H9 (cell line): ENCODE results near the gene PPARA. TPM values are rescaled to one million over a fixed set of nuclear protein-coding genes. Genes with fewer than 3 reads are reported as not detected.
A peak's percentile ranks its signal among the peaks of the same experiment; 100 is the strongest.

Source experiments
- DNase-seq: peaks from one replicate; pipeline ENCODE4 v3.0.0-alpha.2; 2017
- H2AFZ ChIP-seq: one replicate; pipeline ENCODE4 v1.6.1; 2013; ENCODE audit warnings: mild to moderate bottlenecking, low read length, control low read depth, moderate library complexity
- H2AK5ac ChIP-seq: 2 replicates; pipeline ENCODE4 v1.6.1; 2013; ENCODE audit warnings: low read length, control low read depth, mixed read lengths; ENCODE audit not compliant: insufficient read length
- H2BK120ac ChIP-seq: one replicate; pipeline ENCODE4 v1.6.1; 2013; ENCODE audit warnings: low read depth, mild to moderate bottlenecking, low read length, control low read depth, inconsistent platforms; ENCODE audit not compliant: poor library complexity, severe bottlenecking
- H2BK12ac ChIP-seq: 2 replicates; pipeline ENCODE4 v1.6.1; 2013; ENCODE audit warnings: low read length, control low read depth, mixed read lengths, low read depth; ENCODE audit not compliant: insufficient read length
- H2BK15ac ChIP-seq: 2 replicates; pipeline ENCODE4 v1.6.1; 2013; ENCODE audit warnings: low read depth, low read length, control low read depth
- H2BK20ac ChIP-seq: one replicate; pipeline ENCODE4 v1.6.1; 2013; ENCODE audit warnings: low read depth, mild to moderate bottlenecking, low read length, control low read depth, inconsistent platforms; ENCODE audit not compliant: poor library complexity, severe bottlenecking
- H2BK5ac ChIP-seq: 2 replicates; pipeline ENCODE4 v1.6.1; 2013; ENCODE audit warnings: low read length, control low read depth, mixed read lengths; ENCODE audit not compliant: insufficient read length
- H3K14ac ChIP-seq: 2 replicates; pipeline ENCODE4 v1.6.1; 2013; ENCODE audit warnings: low read length, control low read depth; ENCODE audit not compliant: insufficient read depth
- H3K18ac ChIP-seq: 2 replicates; pipeline ENCODE4 v1.6.1; 2013; ENCODE audit warnings: low read depth, mild to moderate bottlenecking, mixed read lengths, low read length, control low read depth; ENCODE audit not compliant: insufficient read length
- H3K23ac ChIP-seq: 2 replicates; pipeline ENCODE4 v1.6.1; 2013; ENCODE audit warnings: low read length, control low read depth, mixed read lengths, low read depth; ENCODE audit not compliant: insufficient read length
- H3K23me2 ChIP-seq: 2 replicates; pipeline ENCODE4 v1.6.1; 2013; ENCODE audit warnings: low read depth, mild to moderate bottlenecking, mixed read lengths, low read length, control low read depth; ENCODE audit not compliant: insufficient read length, poor library complexity, severe bottlenecking
- H3K27ac ChIP-seq: 2 replicates; pipeline ENCODE4 v1.5.1; 2013; ENCODE audit warnings: low read length, control low read depth, mixed read lengths, low read depth; ENCODE audit not compliant: insufficient read length
- H3K27me3 ChIP-seq: 2 replicates; pipeline ENCODE4 v1.6.1; 2013; ENCODE audit warnings: low read length, control low read depth, inconsistent platforms; ENCODE audit not compliant: insufficient read depth
- H3K4ac ChIP-seq: 2 replicates; pipeline ENCODE4 v1.6.1; 2013; ENCODE audit warnings: low read depth, mild to moderate bottlenecking, control low read depth, inconsistent platforms, low read length, moderate library complexity
- H3K4me1 ChIP-seq: 2 replicates; pipeline ENCODE4 v1.6.1; 2013; ENCODE audit warnings: low read length, control low read depth, inconsistent platforms; ENCODE audit not compliant: insufficient read depth
- H3K4me2 ChIP-seq: 2 replicates; pipeline ENCODE4 v1.6.1; 2013; ENCODE audit warnings: low read length, control low read depth, mixed read lengths; ENCODE audit not compliant: insufficient read length, insufficient read depth
- H3K56ac ChIP-seq: 2 replicates; pipeline ENCODE4 v1.6.1; 2013; ENCODE audit warnings: low read depth, mild to moderate bottlenecking, mixed read lengths, low read length, control low read depth; ENCODE audit not compliant: insufficient read length
- H3K79me1 ChIP-seq: 2 replicates; pipeline ENCODE4 v1.6.1; 2013; ENCODE audit warnings: low read depth, mild to moderate bottlenecking, moderate library complexity, low read length, control low read depth, inconsistent platforms; ENCODE audit not compliant: insufficient read depth, poor library complexity, severe bottlenecking
- H3K79me2 ChIP-seq: 2 replicates; pipeline ENCODE4 v1.6.1; 2013; ENCODE audit warnings: low read length, control low read depth, inconsistent platforms; ENCODE audit not compliant: insufficient read depth
- H3K9ac ChIP-seq: 2 replicates; pipeline ENCODE4 v1.6.1; 2013; ENCODE audit warnings: low read length, control low read depth, mixed read lengths; ENCODE audit not compliant: insufficient read length; ENCODE audit errors: extremely low read depth
- H3K9me3 ChIP-seq: one replicate; pipeline ENCODE4 v1.6.1; 2013; ENCODE audit warnings: low read depth, low read length, inconsistent platforms; ENCODE audit not compliant: control insufficient read depth
- H3T11ph ChIP-seq: one replicate; pipeline ENCODE4 v1.6.1; 2013; ENCODE audit warnings: mild to moderate bottlenecking, low read length, control low read depth, inconsistent platforms
- H4K20me1 ChIP-seq: one replicate; pipeline ENCODE4 v1.6.1; 2013; ENCODE audit not compliant: control insufficient read depth, insufficient read length, insufficient read depth
- H4K5ac ChIP-seq: 2 replicates; pipeline ENCODE4 v1.6.1; 2013; ENCODE audit warnings: low read depth, mild to moderate bottlenecking, mixed read lengths, low read length, control low read depth; ENCODE audit not compliant: insufficient read length
- H4K8ac ChIP-seq: replicated peaks from 2 replicates; pipeline ENCODE4 v1.6.1; 2013; ENCODE audit warnings: low read length, control low read depth, mixed read lengths, low read depth; ENCODE audit not compliant: insufficient read length
- H4K91ac ChIP-seq: 2 replicates; pipeline ENCODE4 v1.6.1; 2013; ENCODE audit warnings: low read depth, mild to moderate bottlenecking, moderate library complexity, mixed read lengths, low read length, control low read depth; ENCODE audit not compliant: insufficient read length
- H3K27ac Mint-ChIP-seq, 3 experiments: 2 replicates in 2 of 3; 3 replicates in 1 of 3; pipeline ENCODE4 v1.8.0; 2020 to 2021; ENCODE audit warnings: mixed read lengths in 3 of 3, mild to moderate bottlenecking in 1 of 3, moderate library complexity in 1 of 3
- H3K27me3 Mint-ChIP-seq: 2 replicates; pipeline ENCODE4 v1.8.0; 2021; ENCODE audit warnings: low read depth, mild to moderate bottlenecking, moderate library complexity, mixed read lengths
- H3K36me3 Mint-ChIP-seq, 3 experiments: 2 replicates in 2 of 3; 3 replicates in 1 of 3; pipeline ENCODE4 v1.8.0; 2020 to 2021; ENCODE audit warnings: low read depth in 3 of 3, mixed read lengths in 3 of 3; ENCODE audit not compliant: insufficient read depth in 1 of 3
- H3K4me1 Mint-ChIP-seq, 2 experiments: 2 replicates each; pipeline ENCODE4 v1.8.0; 2020; ENCODE audit warnings: mixed read lengths in 2 of 2
- H3K4me3 Mint-ChIP-seq, 2 experiments: 2 replicates in 1 of 2; 3 replicates in 1 of 2; pipeline ENCODE4 v1.8.0; 2020 to 2021; ENCODE audit warnings: mild to moderate bottlenecking in 2 of 2, mixed read lengths in 2 of 2, moderate library complexity in 1 of 2
- H3K9me3 Mint-ChIP-seq, 2 experiments: 2 replicates in 1 of 2; 3 replicates in 1 of 2; pipeline ENCODE4 v1.8.0; 2020; ENCODE audit warnings: mild to moderate bottlenecking in 2 of 2, mixed read lengths in 2 of 2, moderate library complexity in 1 of 2
- CTCF ChIP-seq: fragments of 200-600 bp; sonication (generic); conservative IDR thresholded peaks from 3 replicates; pipeline ENCODE4 v1.8.0; 2021; ENCODE audit warnings: antibody characterized with exemption, mild to moderate bottlenecking
- WGBS: extraction: QIAGEN DNeasy Blood & Tissue Kit; methylation state at CpG from one replicate; pipeline ENCODE4 v1.1.7; 2013; ENCODE audit warnings: missing lambda C conversion rate, low lambda C conversion rate, mixed read lengths; ENCODE audit not compliant: insufficient read length; ENCODE audit errors: extremely low coverage; 5-methylcytosine and 5-hydroxymethylcytosine counted together
- total RNA-seq: library from RNA; stranded (reverse); gene quantifications from 2 replicates; pipeline ENCODE4 v1.2.1, GENCODE V29; 2021

The PPARA gene
- total RNA-seq, 1 experiment from 2014 or later, result 7.3 TPM

- Mint-ChIP-seq H3K27ac (no peak overlapping the region), H3K4me1 (peaks cover 5 to 17% of the 10 kb centered on the region in 2 experiments; a peak in 3 of 4 replicates), H3K27me3 (no peaks in the 10 kb centered on the region), H3K9me3 (no peaks in the 10 kb centered on the region), H3K4me3 (no peak overlapping the region), H3K36me3 (no peaks in the 10 kb centered on the region)
- TF ChIP-seq CTCF, result no peak
- WGBS, result no CpG with 5 or more reads among the region's 20 CpGs
- no peak overlapping the region for H2AK5ac ChIP-seq
- H3K56ac ChIP-seq, result no peak overlapping the region
- H4K20me1 ChIP-seq, result no peaks in the 10 kb centered on the region
- no peak overlapping the region for H2BK120ac ChIP-seq
- peak; percentile 59 for DNase-seq
- H3K9me3 ChIP-seq, result no peaks in the 10 kb centered on the region
- no peak overlapping the region for H3T11ph ChIP-seq
- H4K8ac ChIP-seq, result no peak overlapping the region
- H3K27me3 ChIP-seq, result no peaks in the 10 kb centered on the region
- H2BK5ac ChIP-seq, result no peak overlapping the region
- no peak overlapping the region; the same call in 1 of the 2 replicates for H3K14ac ChIP-seq
- H3K27ac ChIP-seq, result no peak overlapping the region
- no peak overlapping the region for H4K91ac ChIP-seq
- H4K5ac ChIP-seq, result no peak overlapping the region
- H2BK15ac ChIP-seq, result no peak overlapping the region
- H3K18ac ChIP-seq, result no peak overlapping the region
- H3K79me1 ChIP-seq, result no peaks in the 10 kb centered on the region
- H3K9ac ChIP-seq, result no peak overlapping the region
- no peak overlapping the region for H3K23ac ChIP-seq
- no peak overlapping the region for H2BK20ac ChIP-seq
- no peak overlapping the region for H2AFZ ChIP-seq
- H3K4me2 ChIP-seq, result no peak overlapping the region
- H3K79me2 ChIP-seq, result no peaks in the 10 kb centered on the region
- no peak overlapping the region for H3K4ac ChIP-seq
- H2BK12ac ChIP-seq, result no peak overlapping the region
- H3K4me1 ChIP-seq, result no peaks in the 10 kb centered on the region
- no peaks in the 10 kb centered on the region for H3K23me2 ChIP-seq
Observed at GRCh38 chr22:46111645-46112306, 38.5 kb upstream of the PPARA start.
